KMS-11 (cell line): ENCODE results near the gene CFAP52.

Experiments used
- H2AFZ ChIP-seq: fragments of 200-600 bp; sonication (generic); 2 replicates; pipeline ENCODE4 v1.6.1; 2016; ENCODE audit warnings: antibody characterized with exemption, mixed run types, low read depth
- H3K27ac ChIP-seq: fragments of 200-600 bp; sonication (generic); 2 replicates; pipeline ENCODE4 v1.6.1; 2016; ENCODE audit warnings: mild to moderate bottlenecking, mixed run types
- H3K27me3 ChIP-seq: fragments of 200-600 bp; sonication (generic); 2 replicates; pipeline ENCODE4 v1.6.1; 2017; ENCODE audit warnings: mild to moderate bottlenecking, low read depth, mixed run types, moderate library complexity; ENCODE audit not compliant: insufficient read depth
- H3K36me3 ChIP-seq: fragments of 200-600 bp; sonication (generic); 2 replicates; pipeline ENCODE4 v1.6.1; 2017; ENCODE audit warnings: mild to moderate bottlenecking, mixed run types; ENCODE audit not compliant: insufficient read depth
- H3K4me1 ChIP-seq: fragments of 200-600 bp; sonication (generic); 2 replicates; pipeline ENCODE4 v1.6.1; 2016; ENCODE audit warnings: mild to moderate bottlenecking, low read depth, mixed run types; ENCODE audit not compliant: poor library complexity, severe bottlenecking
- H3K4me2 ChIP-seq: fragments of 200-600 bp; sonication (generic); 2 replicates; pipeline ENCODE4 v1.7.0; 2016; ENCODE audit warnings: mild to moderate bottlenecking, mixed run types
- H3K4me3 ChIP-seq: fragments of 200-600 bp; sonication (generic); IDR thresholded peaks from 2 replicates; pipeline ENCODE4 v1.6.1; 2017; ENCODE audit warnings: low read depth, low read length, mixed read lengths; ENCODE audit not compliant: insufficient read depth
- H3K79me2 ChIP-seq: fragments of 200-600 bp; sonication (generic); 2 replicates; pipeline ENCODE4 v1.6.1; 2016; ENCODE audit warnings: low read depth, mixed run types; ENCODE audit not compliant: insufficient read depth
- H3K9ac ChIP-seq: fragments of 200-600 bp; sonication (generic); 2 replicates; pipeline ENCODE4 v1.6.1; 2016; ENCODE audit warnings: mild to moderate bottlenecking, mixed run types
- H4K20me1 ChIP-seq: fragments of 200-600 bp; sonication (generic); 2 replicates; pipeline ENCODE4 v1.6.1; 2016; ENCODE audit warnings: mild to moderate bottlenecking, mixed run types; ENCODE audit not compliant: insufficient read depth
- TF ChIP-seq, protein P1 (sequence below): fragments of 200-600 bp; sonication (generic); conservative IDR thresholded peaks from 2 replicates; pipeline ENCODE4 v1.6.1; 2017; ENCODE audit warnings: low read depth, mild to moderate bottlenecking, antibody characterized with exemption, low read length, moderate library complexity, mixed read lengths

Gene CFAP52

DNA sequence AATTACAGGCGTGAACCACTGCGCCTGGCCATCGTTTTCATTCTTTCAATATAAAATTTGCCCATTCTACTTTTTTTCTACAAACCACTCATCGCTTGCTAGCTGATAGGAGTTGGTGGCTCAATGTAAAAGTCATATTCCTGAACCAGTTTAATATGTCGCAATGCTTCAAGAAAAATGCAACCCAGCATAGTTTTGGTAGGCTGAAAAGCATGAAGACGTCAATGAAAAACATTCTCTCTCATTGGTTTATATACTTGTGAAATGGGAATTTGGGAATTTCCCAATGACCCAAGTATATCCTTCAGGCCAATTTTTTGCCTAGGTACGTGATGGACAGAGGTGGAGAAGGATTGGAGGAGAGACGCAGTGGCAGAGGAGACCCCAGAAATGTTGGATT, 95.8 kb downstream of the CFAP52 start:
- Histone ChIP-seq H3K27me3 (no peaks in the 10 kb centered on the region), H4K20me1 (no peaks in the 10 kb centered on the region), H3K79me2 (no peaks in the 10 kb centered on the region), H3K4me3 (no peak overlapping the region), H3K27ac (no peak overlapping the region), H3K9ac (no peak overlapping the region), H2AFZ (no peak overlapping the region), H3K4me1 (no peaks in the 10 kb centered on the region), H3K36me3 (no peaks in the 10 kb centered on the region), H3K4me2 (no peak overlapping the region)
- TF ChIP-seq, protein P1, sequence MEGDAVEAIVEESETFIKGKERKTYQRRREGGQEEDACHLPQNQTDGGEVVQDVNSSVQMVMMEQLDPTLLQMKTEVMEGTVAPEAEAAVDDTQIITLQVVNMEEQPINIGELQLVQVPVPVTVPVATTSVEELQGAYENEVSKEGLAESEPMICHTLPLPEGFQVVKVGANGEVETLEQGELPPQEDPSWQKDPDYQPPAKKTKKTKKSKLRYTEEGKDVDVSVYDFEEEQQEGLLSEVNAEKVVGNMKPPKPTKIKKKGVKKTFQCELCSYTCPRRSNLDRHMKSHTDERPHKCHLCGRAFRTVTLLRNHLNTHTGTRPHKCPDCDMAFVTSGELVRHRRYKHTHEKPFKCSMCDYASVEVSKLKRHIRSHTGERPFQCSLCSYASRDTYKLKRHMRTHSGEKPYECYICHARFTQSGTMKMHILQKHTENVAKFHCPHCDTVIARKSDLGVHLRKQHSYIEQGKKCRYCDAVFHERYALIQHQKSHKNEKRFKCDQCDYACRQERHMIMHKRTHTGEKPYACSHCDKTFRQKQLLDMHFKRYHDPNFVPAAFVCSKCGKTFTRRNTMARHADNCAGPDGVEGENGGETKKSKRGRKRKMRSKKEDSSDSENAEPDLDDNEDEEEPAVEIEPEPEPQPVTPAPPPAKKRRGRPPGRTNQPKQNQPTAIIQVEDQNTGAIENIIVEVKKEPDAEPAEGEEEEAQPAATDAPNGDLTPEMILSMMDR = no peak

DNA sequence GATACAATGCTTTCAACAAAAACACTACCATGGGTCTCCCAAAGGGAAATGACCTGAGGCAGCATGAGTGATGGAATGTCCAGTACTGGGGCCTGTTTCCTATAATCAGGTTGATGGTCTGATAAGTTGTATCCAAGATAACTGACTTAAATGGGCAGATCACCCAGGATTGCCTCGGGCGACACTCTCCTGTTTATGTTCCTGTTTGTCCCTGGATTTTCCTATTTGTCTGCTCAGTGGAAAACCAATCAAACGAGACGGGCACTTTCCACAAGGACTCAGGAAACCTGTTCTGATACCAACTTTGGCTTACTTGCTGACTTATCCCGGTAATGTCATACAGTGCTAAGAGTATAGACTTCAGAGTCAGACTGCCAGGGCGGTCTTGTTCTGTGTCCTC, 96.2 kb downstream of the CFAP52 start:
- no peak overlapping the region for H3K27ac ChIP-seq
- H3K27me3 ChIP-seq = no peaks in the 10 kb centered on the region
- no peak overlapping the region for H3K4me3 ChIP-seq
- no peaks in the 10 kb centered on the region for H3K79me2 ChIP-seq
- no peaks in the 10 kb centered on the region for H4K20me1 ChIP-seq
- H3K4me1 ChIP-seq = no peaks in the 10 kb centered on the region
- H3K9ac ChIP-seq = no peak overlapping the region
- TF ChIP-seq, protein P1 = no peak
- H3K36me3 ChIP-seq = no peaks in the 10 kb centered on the region
- no peak overlapping the region for H3K4me2 ChIP-seq
- H2AFZ ChIP-seq = no peak overlapping the region

DNA sequence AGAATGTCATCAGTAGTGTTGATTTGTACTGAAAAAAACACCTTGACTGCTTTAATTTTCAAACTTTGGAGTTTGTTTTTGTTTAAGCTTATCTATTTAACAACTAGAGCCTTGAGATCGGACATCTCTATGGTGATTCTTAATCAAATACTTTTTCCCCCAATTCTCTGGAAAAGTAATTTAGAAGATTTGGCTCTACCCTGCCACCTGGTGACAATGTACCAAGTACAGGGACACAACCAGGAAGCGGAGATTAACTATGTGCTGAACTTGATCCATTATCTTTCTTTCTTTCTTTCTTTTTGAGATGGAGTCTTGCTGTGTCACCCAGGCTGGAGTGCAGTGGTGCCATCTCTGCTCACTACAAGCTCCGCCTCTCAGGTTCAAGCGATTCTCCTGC, 99.6 kb downstream of the CFAP52 start:
- TF ChIP-seq, protein P1 = no peak
- Histone ChIP-seq H3K4me2 (no peak overlapping the region), H3K9ac (no peak overlapping the region), H4K20me1 (no peaks in the 10 kb centered on the region), H3K4me3 (no peak overlapping the region), H3K36me3 (no peaks in the 10 kb centered on the region), H2AFZ (no peak overlapping the region), H3K79me2 (no peaks in the 10 kb centered on the region), H3K27ac (no peak overlapping the region), H3K4me1 (no peaks in the 10 kb centered on the region), H3K27me3 (no peaks in the 10 kb centered on the region)

DNA sequence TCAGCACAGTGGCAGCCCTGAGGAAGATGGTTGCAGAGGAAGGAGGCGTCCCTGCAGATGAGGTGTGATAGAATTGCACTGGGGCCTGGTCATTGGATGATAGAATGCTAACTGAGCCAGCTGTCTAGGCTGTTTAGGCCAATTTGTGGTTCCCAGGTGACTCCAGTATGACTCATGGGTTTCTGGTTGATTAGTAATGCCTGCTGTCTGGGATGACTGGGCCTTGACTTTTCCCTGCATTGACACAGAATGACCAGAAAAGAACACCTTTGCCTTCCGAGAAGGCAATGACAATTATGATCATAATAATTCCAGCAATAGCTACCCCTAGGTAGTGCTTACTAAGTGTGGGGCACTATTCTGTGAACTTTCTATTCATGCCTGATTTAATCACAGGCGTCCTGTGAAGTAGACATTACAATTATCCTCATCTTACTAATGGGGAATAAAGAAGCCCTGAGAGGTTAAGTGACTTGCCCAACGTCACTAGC, 100.4 kb downstream of the CFAP52 start:
- Histone ChIP-seq H3K4me1 (no peaks in the 10 kb centered on the region), H3K27ac (no peak overlapping the region), H3K9ac (no peak overlapping the region), H3K36me3 (no peaks in the 10 kb centered on the region), H4K20me1 (no peaks in the 10 kb centered on the region), H2AFZ (no peak overlapping the region), H3K4me3 (no peak overlapping the region), H3K4me2 (no peak overlapping the region), H3K79me2 (no peaks in the 10 kb centered on the region), H3K27me3 (no peaks in the 10 kb centered on the region)
- TF ChIP-seq, protein P1 = no peak
